ENCODE measurements around the gene BCL2L12. TPM values are rescaled to one million over a fixed set of nuclear protein-coding genes. Genes with fewer than 3 reads are reported as not detected.

Gene BCL2L12
- total and polyA plus RNA-seq, 4 donors = 1.6 to 15.7 (median 6.8) TPM

GRCh38 chr19:49677901-49678674 lies 12.4 kb downstream of the BCL2L12 start:
- Histone ChIP-seq H3K9ac (ENCODE audit: low read depth in 1 of 2, low read length in 2 of 2) (peak overlapping the region in 1 of 2 donors; percentile 73), H3K4me1 (ENCODE audit: control insufficient read depth in 4 of 4, insufficient read depth in 4 of 4, low read length in 3 of 4) (peaks cover 2 to 38% (median 22%) of the 10 kb centered on the region in 4 donors), H3K4me3 (ENCODE audit: low read depth in 1 of 3, low read length in 3 of 3) (peak overlapping the region; percentile 74 to 94 (median 85)), H3K9me3 (ENCODE audit: control insufficient read depth in 4 of 4, low read length in 3 of 4) (no peaks in the 10 kb centered on the region), H3K27me3 (ENCODE audit: control insufficient read depth in 4 of 4, insufficient read depth in 4 of 4, low read length in 3 of 4) (no peaks in the 10 kb centered on the region), H3K36me3 (ENCODE audit: control insufficient read depth in 4 of 4, insufficient read depth in 3 of 4, low read depth in 1 of 4, low read length in 3 of 4) (peaks cover 3 to 11% (median 8%) of the 10 kb centered on the region in 4 donors), H3K27ac (ENCODE audit: low read depth in 1 of 2, low read length in 2 of 2) (peak overlapping the region; percentile 91 to 93)
- WGBS = 10% methylated on average over 21 of the region's 21 CpGs
- peak; percentile 85 for DNase-seq (ENCODE audit: low spot score)
- peak; percentile 71 to 76 for TF ChIP-seq RAD21 (IDR thresholded peaks at IDR 0.05)
- TF ChIP-seq JUND (IDR thresholded peaks at IDR 0.05) = no peak
- peak; percentile 53 for TF ChIP-seq NR2F2 (IDR thresholded peaks at IDR 0.05)
- no peak for TF ChIP-seq MAX (IDR thresholded peaks at IDR 0.05)
- TF ChIP-seq CTCF (IDR thresholded peaks at IDR 0.05; ENCODE audit: low read depth, low read length, missing input control) = peak; percentile 62

- H3K36me3 ChIP-seq (ENCODE audit: control insufficient read depth in 4 of 4, insufficient read depth in 3 of 4, low read depth in 1 of 4, low read length in 3 of 4) = peaks cover 3 to 19% (median 9%) of the 10 kb centered on the region in 4 donors
- no peak overlapping the region for H3K9ac ChIP-seq (ENCODE audit: low read depth in 1 of 2, low read length in 2 of 2)
- H3K27me3 ChIP-seq (ENCODE audit: control insufficient read depth in 4 of 4, insufficient read depth in 4 of 4, low read length in 3 of 4) = no peaks in the 10 kb centered on the region
- no peak overlapping the region for H3K27ac ChIP-seq (ENCODE audit: low read depth in 1 of 2, low read length in 2 of 2)
- 71% methylated on average over 12 of the region's 12 CpGs for WGBS
- H3K9me3 ChIP-seq (ENCODE audit: control insufficient read depth in 4 of 4, low read length in 3 of 4) = no peaks in the 10 kb centered on the region
- H3K4me3 ChIP-seq (ENCODE audit: low read depth in 1 of 3, low read length in 3 of 3) = no peak overlapping the region
- TF ChIP-seq REST (IDR thresholded peaks at IDR 0.05) (no peak), NR2F2 (IDR thresholded peaks at IDR 0.05) (no peak), RXRA (IDR thresholded peaks at IDR 0.05) (no peak)
- H3K4me1 ChIP-seq (ENCODE audit: control insufficient read depth in 4 of 4, insufficient read depth in 4 of 4, low read length in 3 of 4) = peaks cover 2 to 38% (median 22%) of the 10 kb centered on the region in 4 donors
- DNase-seq (ENCODE audit: low spot score) = no peak
Measured at GRCh38 chr19:49678985-49679770, 13.4 kb downstream of the BCL2L12 start.
